ENCODE data around the gene TPRX1. TPM values are rescaled to one million over a fixed set of nuclear protein-coding genes. Genes with fewer than 3 reads are reported as not detected.

Gene TPRX1
- total RNA-seq, 1 donor, result not detected

GRCh38 chr19:47786566-47786965 is 17.8 kb downstream of the TPRX1 start:
- Histone ChIP-seq H3K27ac (ENCODE audit: low read depth, low read length) (no peak overlapping the region), H3K4me1 (ENCODE audit: insufficient read depth, low read length) (no peaks in the 10 kb centered on the region), H3K4me3 (ENCODE audit: insufficient read depth, low read length) (no peak overlapping the region), H3K4me2 (ENCODE audit: insufficient read depth, low read length) (no peak overlapping the region), H4K20me1 (ENCODE audit: insufficient read depth, low read length) (peaks cover 7% of the 10 kb centered on the region), H2AFZ (ENCODE audit: low read length) (no peak overlapping the region), H3K36me3 (ENCODE audit: insufficient read depth, low read length) (peaks cover 37% of the 10 kb centered on the region), H3K27me3 (ENCODE audit: insufficient read depth, low read length) (no peaks in the 10 kb centered on the region), H3K79me2 (ENCODE audit: insufficient read depth, low read length) (peaks cover under 1% of the 10 kb centered on the region), H3K9me3 (ENCODE audit: low read depth, low read length) (no peaks in the 10 kb centered on the region)
- no peak for DNase-seq (ENCODE audit: insufficient read length, low spot score, missing footprints)
- no peak for TF ChIP-seq CTCF (IDR thresholded peaks at IDR 0.05; ENCODE audit: extremely low read depth, low read depth, low read length)

GRCh38 chr19:47781590-47782262 is 22.6 kb downstream of the TPRX1 start:
- TF ChIP-seq CTCF (IDR thresholded peaks at IDR 0.05; ENCODE audit: extremely low read depth, low read depth, low read length), result no peak
- peak; percentile 48 for DNase-seq (ENCODE audit: insufficient read length, low spot score, missing footprints)

GRCh38 chr19:47780215-47780551 is 24.2 kb downstream of the TPRX1 start:
- Histone ChIP-seq H4K20me1 (ENCODE audit: insufficient read depth, low read length) (peaks cover 27% of the 10 kb centered on the region), H3K27me3 (ENCODE audit: insufficient read depth, low read length) (no peaks in the 10 kb centered on the region), H3K4me1 (ENCODE audit: insufficient read depth, low read length) (peaks cover 14% of the 10 kb centered on the region), H3K79me2 (ENCODE audit: insufficient read depth, low read length) (peaks cover 37% of the 10 kb centered on the region), H3K4me3 (ENCODE audit: insufficient read depth, low read length) (peak overlapping the region; percentile 98), H3K36me3 (ENCODE audit: insufficient read depth, low read length) (peaks cover 40% of the 10 kb centered on the region), H3K4me2 (ENCODE audit: insufficient read depth, low read length) (peak overlapping the region; percentile 96), H3K9me3 (ENCODE audit: low read depth, low read length) (no peaks in the 10 kb centered on the region), H2AFZ (ENCODE audit: low read length) (no peak overlapping the region), H3K27ac (ENCODE audit: low read depth, low read length) (no peak overlapping the region)
- no peak for TF ChIP-seq CTCF (IDR thresholded peaks at IDR 0.05; ENCODE audit: extremely low read depth, low read depth, low read length)
- DNase-seq (ENCODE audit: insufficient read length, low spot score, missing footprints), result no peak

More at GRCh38 chr19:47781590-47782262, 22.6 kb downstream of the TPRX1 start:
- Histone ChIP-seq H3K27ac (ENCODE audit: low read depth, low read length) (no peak overlapping the region), H3K4me2 (ENCODE audit: insufficient read depth, low read length) (no peak overlapping the region), H3K4me1 (ENCODE audit: insufficient read depth, low read length) (peaks cover 14% of the 10 kb centered on the region), H3K79me2 (ENCODE audit: insufficient read depth, low read length) (peaks cover 37% of the 10 kb centered on the region), H2AFZ (ENCODE audit: low read length) (no peak overlapping the region), H4K20me1 (ENCODE audit: insufficient read depth, low read length) (peaks cover 27% of the 10 kb centered on the region), H3K9me3 (ENCODE audit: low read depth, low read length) (no peaks in the 10 kb centered on the region), H3K27me3 (ENCODE audit: insufficient read depth, low read length) (no peaks in the 10 kb centered on the region), H3K4me3 (ENCODE audit: insufficient read depth, low read length) (no peak overlapping the region), H3K36me3 (ENCODE audit: insufficient read depth, low read length) (peaks cover 46% of the 10 kb centered on the region)

GRCh38 chr19:47779524-47780214 is 24.7 kb downstream of the TPRX1 start:
- no peak overlapping the region for H3K27ac ChIP-seq (ENCODE audit: low read depth, low read length)
- H4K20me1 ChIP-seq (ENCODE audit: insufficient read depth, low read length), result peaks cover 27% of the 10 kb centered on the region
- peaks cover 36% of the 10 kb centered on the region for H3K36me3 ChIP-seq (ENCODE audit: insufficient read depth, low read length)
- H3K27me3 ChIP-seq (ENCODE audit: insufficient read depth, low read length), result no peaks in the 10 kb centered on the region
- peaks cover 14% of the 10 kb centered on the region for H3K4me1 ChIP-seq (ENCODE audit: insufficient read depth, low read length)
- peak overlapping the region; percentile 98 for H3K4me3 ChIP-seq (ENCODE audit: insufficient read depth, low read length)
- DNase-seq (ENCODE audit: insufficient read length, low spot score, missing footprints), result peak; percentile 62
- H3K4me2 ChIP-seq (ENCODE audit: insufficient read depth, low read length), result peak overlapping the region; percentile 96
- H3K79me2 ChIP-seq (ENCODE audit: insufficient read depth, low read length), result peaks cover 37% of the 10 kb centered on the region
- no peak for TF ChIP-seq CTCF (IDR thresholded peaks at IDR 0.05; ENCODE audit: extremely low read depth, low read depth, low read length)
- H2AFZ ChIP-seq (ENCODE audit: low read length), result peak overlapping the region; percentile 29
- no peaks in the 10 kb centered on the region for H3K9me3 ChIP-seq (ENCODE audit: low read depth, low read length)

All from osteoblast (primary cell).